Measurements from ENCODE around the gene DBF4B.

Gene DBF4B

GRCh38 chr17:44767493-44767892 lies 59.0 kb downstream of the DBF4B start:
- TF ChIP-seq CTCF (IDR thresholded peaks at IDR 0.05; ENCODE audit: low read depth, low read length): no peak
- H3K36me3 ChIP-seq: no peaks in the 10 kb centered on the region
- H3K27me3 ChIP-seq: 0 out of 2 replicates have a peak, but pooled peaks cover 2% of the 10 kb centered on the region
- no peak overlapping the region for H3K4me3 ChIP-seq (ENCODE audit: low read depth, low read length)
- no peaks in the 10 kb centered on the region for H3K9me3 ChIP-seq
- no peak for DNase-seq
- no peaks in the 10 kb centered on the region for H3K4me1 ChIP-seq

- H3K9me3 ChIP-seq: no peaks in the 10 kb centered on the region
- H3K27me3 ChIP-seq: peaks cover 4% of the 10 kb centered on the region; the same call in 1 of the 2 replicates
- H3K4me1 ChIP-seq: no peaks in the 10 kb centered on the region
- H3K4me3 ChIP-seq (ENCODE audit: low read depth, low read length): no peak overlapping the region
- H3K36me3 ChIP-seq: no peaks in the 10 kb centered on the region
- no peak for TF ChIP-seq CTCF (IDR thresholded peaks at IDR 0.05; ENCODE audit: low read depth, low read length)
- DNase-seq: no peak
These were observed 60.2 kb downstream of the DBF4B start for GRCh38 chr17:44768505-44769142.

GRCh38 chr17:44769230-44769629 lies 60.8 kb downstream of the DBF4B start:
- no peak for DNase-seq
- TF ChIP-seq CTCF (IDR thresholded peaks at IDR 0.05; ENCODE audit: low read depth, low read length): no peak
- H3K36me3 ChIP-seq: no peaks in the 10 kb centered on the region
- H3K4me3 ChIP-seq (ENCODE audit: low read depth, low read length): no peak overlapping the region
- H3K9me3 ChIP-seq: no peaks in the 10 kb centered on the region
- H3K4me1 ChIP-seq: no peaks in the 10 kb centered on the region
- peaks cover 4% of the 10 kb centered on the region; the same call in 1 of the 2 replicates for H3K27me3 ChIP-seq

GRCh38 chr17:44769647-44770084 lies 61.2 kb downstream of the DBF4B start:
- no peak for DNase-seq
- Histone ChIP-seq H3K4me1 (no peaks in the 10 kb centered on the region), H3K36me3 (no peaks in the 10 kb centered on the region), H3K27me3 (peaks cover 4% of the 10 kb centered on the region; the same call in 1 of the 2 replicates), H3K4me3 (ENCODE audit: low read depth, low read length) (no peak overlapping the region), H3K9me3 (no peaks in the 10 kb centered on the region)
- TF ChIP-seq CTCF (IDR thresholded peaks at IDR 0.05; ENCODE audit: low read depth, low read length): no peak

GRCh38 chr17:44770166-44770925 lies 61.9 kb downstream of the DBF4B start:
- TF ChIP-seq CTCF (IDR thresholded peaks at IDR 0.05; ENCODE audit: low read depth, low read length): no peak
- Histone ChIP-seq H3K4me3 (ENCODE audit: low read depth, low read length) (no peak overlapping the region), H3K27me3 (peaks cover 4% of the 10 kb centered on the region; the same call in 1 of the 2 replicates), H3K4me1 (no peaks in the 10 kb centered on the region), H3K36me3 (no peaks in the 10 kb centered on the region), H3K9me3 (no peaks in the 10 kb centered on the region)
- no peak for DNase-seq

Data from BE2C (cell line).